Measurements from ENCODE around the gene UBN1.

The UBN1 gene

GRCh38 chr16:4884972-4885874 lies 37.9 kb downstream of the UBN1 start:
- Histone ChIP-seq H3K4me3 (ENCODE audit: low read depth, low read length) (no peak overlapping the region), H3K4me1 (peaks cover 7% of the 10 kb centered on the region), H3K36me3 (peaks cover 44% of the 10 kb centered on the region), H3K27me3 (no peaks in the 10 kb centered on the region), H3K9me3 (no peaks in the 10 kb centered on the region)
- no peak for DNase-seq
- TF ChIP-seq CTCF (IDR thresholded peaks at IDR 0.05; ENCODE audit: low read depth, low read length) = no peak

- peaks cover 36% of the 10 kb centered on the region for H3K36me3 ChIP-seq
- no peaks in the 10 kb centered on the region for H3K27me3 ChIP-seq
- no peak for TF ChIP-seq CTCF (IDR thresholded peaks at IDR 0.05; ENCODE audit: low read depth, low read length)
- H3K4me1 ChIP-seq = peaks cover 7% of the 10 kb centered on the region
- DNase-seq = no peak
- H3K9me3 ChIP-seq = no peaks in the 10 kb centered on the region
- H3K4me3 ChIP-seq (ENCODE audit: low read depth, low read length) = no peak overlapping the region
Observed at GRCh38 chr16:4886151-4886550, 38.9 kb downstream of the UBN1 start.

- Histone ChIP-seq H3K4me3 (ENCODE audit: low read depth, low read length) (no peak overlapping the region), H3K36me3 (peaks cover 21% of the 10 kb centered on the region), H3K9me3 (no peaks in the 10 kb centered on the region), H3K4me1 (peaks cover 3% of the 10 kb centered on the region), H3K27me3 (no peaks in the 10 kb centered on the region)
- no peak for TF ChIP-seq CTCF (IDR thresholded peaks at IDR 0.05; ENCODE audit: low read depth, low read length)
- no peak for DNase-seq
Observed at GRCh38 chr16:4888428-4889135, 41.3 kb downstream of the UBN1 start.

- peaks cover 3% of the 10 kb centered on the region for H3K4me1 ChIP-seq
- peaks cover 8% of the 10 kb centered on the region for H3K36me3 ChIP-seq
Observed at GRCh38 chr16:4890026-4890425, 42.7 kb downstream of the UBN1 start.

GRCh38 chr16:4890686-4891085 lies 43.4 kb downstream of the UBN1 start:
- no peak for TF ChIP-seq CTCF (IDR thresholded peaks at IDR 0.05; ENCODE audit: low read depth, low read length)
- Histone ChIP-seq H3K36me3 (peaks cover 6% of the 10 kb centered on the region; the same call in 1 of the 2 replicates), H3K9me3 (no peaks in the 10 kb centered on the region)

More at GRCh38 chr16:4890026-4890425, 42.7 kb downstream of the UBN1 start:
- no peak for TF ChIP-seq CTCF (IDR thresholded peaks at IDR 0.05; ENCODE audit: low read depth, low read length)
- no peak overlapping the region for H3K4me3 ChIP-seq (ENCODE audit: low read depth, low read length)
- no peaks in the 10 kb centered on the region for H3K9me3 ChIP-seq
- no peaks in the 10 kb centered on the region for H3K27me3 ChIP-seq
- no peak for DNase-seq

More at GRCh38 chr16:4890686-4891085, 43.4 kb downstream of the UBN1 start:
- DNase-seq = no peak
- peaks cover 3% of the 10 kb centered on the region for H3K4me1 ChIP-seq
- no peaks in the 10 kb centered on the region for H3K27me3 ChIP-seq
- no peak overlapping the region for H3K4me3 ChIP-seq (ENCODE audit: low read depth, low read length)
